ENCODE measurements around the gene SPTLC3.

SPTLC3 gene

DNA sequence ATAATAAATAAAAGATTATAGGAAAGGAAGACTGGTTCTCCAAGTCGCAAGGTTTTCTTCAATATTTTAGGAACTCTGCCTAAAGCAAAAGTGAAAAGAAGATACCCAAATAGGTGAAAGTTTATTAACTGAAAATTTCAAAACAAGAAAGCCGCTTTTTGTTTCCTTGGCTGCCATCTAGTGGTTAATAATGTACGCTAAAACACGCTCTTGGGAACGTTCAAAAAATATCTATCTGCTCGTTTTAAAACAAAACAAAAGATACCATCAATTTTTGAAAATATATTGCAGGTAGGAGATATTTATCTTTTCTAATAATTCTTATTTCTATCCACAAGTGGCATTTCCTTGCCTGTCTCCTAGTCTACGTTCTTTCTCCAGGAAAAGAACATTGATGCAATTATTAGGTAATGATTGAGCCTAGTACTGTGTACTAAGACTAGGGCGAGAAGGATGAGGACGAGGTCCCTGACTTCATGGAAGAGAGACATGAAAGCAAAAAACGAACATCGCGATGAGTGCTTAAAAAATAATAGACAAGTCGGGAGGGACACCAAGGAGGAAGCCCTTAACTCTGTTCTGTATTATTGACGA, 97.2 kb downstream of the SPTLC3 start:
- peak; percentile 10 for DNase-seq (ENCODE audit: extremely low read depth, low read depth)
- TF ChIP-seq, protein P1, sequence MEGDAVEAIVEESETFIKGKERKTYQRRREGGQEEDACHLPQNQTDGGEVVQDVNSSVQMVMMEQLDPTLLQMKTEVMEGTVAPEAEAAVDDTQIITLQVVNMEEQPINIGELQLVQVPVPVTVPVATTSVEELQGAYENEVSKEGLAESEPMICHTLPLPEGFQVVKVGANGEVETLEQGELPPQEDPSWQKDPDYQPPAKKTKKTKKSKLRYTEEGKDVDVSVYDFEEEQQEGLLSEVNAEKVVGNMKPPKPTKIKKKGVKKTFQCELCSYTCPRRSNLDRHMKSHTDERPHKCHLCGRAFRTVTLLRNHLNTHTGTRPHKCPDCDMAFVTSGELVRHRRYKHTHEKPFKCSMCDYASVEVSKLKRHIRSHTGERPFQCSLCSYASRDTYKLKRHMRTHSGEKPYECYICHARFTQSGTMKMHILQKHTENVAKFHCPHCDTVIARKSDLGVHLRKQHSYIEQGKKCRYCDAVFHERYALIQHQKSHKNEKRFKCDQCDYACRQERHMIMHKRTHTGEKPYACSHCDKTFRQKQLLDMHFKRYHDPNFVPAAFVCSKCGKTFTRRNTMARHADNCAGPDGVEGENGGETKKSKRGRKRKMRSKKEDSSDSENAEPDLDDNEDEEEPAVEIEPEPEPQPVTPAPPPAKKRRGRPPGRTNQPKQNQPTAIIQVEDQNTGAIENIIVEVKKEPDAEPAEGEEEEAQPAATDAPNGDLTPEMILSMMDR (IDR thresholded peaks at IDR 0.05; ENCODE audit: low read depth, low read length) = peak; percentile 66

DNA sequence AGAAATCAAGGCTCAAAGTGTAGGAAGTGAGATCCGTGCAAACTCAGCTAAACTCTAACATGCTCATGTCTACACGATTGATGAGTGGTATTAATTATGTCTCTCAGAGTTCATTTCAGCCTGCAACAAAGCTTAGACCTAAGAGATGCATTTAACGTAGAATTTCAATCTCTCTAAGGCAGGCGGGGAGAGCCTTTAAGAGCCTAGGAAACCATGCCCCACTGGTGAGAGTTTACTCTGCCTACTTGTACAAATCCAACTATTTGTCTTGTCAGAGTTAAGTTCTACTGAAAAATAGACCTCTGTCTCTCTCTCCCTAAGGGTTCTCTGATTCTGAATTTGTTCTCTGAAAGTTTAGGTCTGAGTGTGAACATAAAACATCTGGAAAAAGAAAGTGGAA, 100.9 kb downstream of the SPTLC3 start:
- DNase-seq (ENCODE audit: extremely low read depth, low read depth) = no peak
- TF ChIP-seq, protein P1 (IDR thresholded peaks at IDR 0.05; ENCODE audit: low read depth, low read length) = no peak

DNA sequence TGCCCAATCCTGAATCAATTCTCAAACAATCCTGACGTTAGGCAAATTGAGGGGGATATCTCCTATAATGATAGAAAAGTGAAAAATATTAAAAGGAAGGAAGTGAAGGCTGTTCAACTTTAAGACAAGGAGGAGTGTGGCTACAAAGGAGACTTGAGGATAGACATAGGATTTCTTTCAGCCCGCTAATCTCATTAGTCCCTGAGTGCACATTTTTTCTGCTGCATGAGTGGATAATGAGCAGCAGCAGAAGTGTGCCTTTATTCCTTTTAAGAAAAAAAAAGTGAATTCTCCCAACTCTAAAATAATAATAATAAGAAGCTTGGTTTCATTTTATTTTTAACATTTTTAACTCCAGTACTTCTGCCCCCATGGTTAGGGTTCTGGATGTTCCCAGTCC, 102.0 kb downstream of the SPTLC3 start:
- DNase-seq (ENCODE audit: extremely low read depth, low read depth) = no peak
- TF ChIP-seq, protein P1 (IDR thresholded peaks at IDR 0.05; ENCODE audit: low read depth, low read length) = no peak

DNA sequence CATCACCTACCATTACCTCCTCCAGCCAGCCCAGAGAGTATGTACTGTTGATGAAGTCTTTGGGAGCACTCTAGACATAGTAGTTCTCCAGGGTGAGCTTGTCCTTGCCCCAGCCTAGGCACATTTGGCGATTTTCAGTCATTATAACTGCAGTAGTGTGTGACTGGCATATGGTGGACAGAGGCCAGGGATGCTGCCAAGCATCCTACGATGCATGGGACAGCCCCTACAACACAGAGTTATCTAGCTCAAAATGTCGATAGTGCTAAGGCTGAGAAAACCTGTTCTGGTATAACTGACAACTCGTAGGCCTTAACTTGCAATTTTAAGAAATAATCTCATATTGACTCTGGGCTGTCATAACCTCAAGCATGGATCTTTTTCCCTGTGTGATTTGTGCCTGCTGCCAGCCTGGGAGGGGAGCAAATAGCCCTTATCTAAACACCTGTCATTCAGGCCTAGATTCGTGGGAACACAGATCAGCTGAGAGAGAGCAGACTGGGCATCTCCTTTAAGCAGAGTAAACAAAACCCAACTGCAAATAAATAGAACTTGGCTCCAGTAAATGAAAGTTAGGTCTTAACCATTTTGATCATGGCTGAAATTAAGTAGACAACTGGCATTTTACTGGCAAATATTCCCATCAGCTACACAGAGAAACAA, 102.6 kb downstream of the SPTLC3 start:
- TF ChIP-seq, protein P1 (IDR thresholded peaks at IDR 0.05; ENCODE audit: low read depth, low read length) = no peak
- no peak for DNase-seq (ENCODE audit: extremely low read depth, low read depth)

DNA sequence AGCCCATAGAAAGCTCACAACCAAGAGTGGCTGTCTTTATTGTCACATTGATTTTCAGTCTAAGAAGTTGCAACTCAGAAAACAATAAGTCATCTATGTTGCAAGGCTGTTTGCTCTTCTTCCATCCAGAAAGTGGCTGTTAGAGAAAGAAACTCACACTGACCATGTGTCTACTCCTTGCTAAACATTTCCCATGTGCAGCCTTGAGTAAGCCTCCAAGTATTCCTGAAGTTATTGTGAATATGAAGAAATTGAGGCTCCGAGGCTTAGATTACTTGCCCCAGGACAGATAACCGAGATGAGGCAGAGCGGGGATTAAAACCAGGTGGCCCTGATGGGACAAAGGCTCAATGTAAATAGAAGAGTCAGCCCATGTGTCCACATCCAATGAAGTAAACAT, 105.0 kb downstream of the SPTLC3 start:
- peak; percentile 11 for DNase-seq (ENCODE audit: extremely low read depth, low read depth)
- TF ChIP-seq, protein P1 (IDR thresholded peaks at IDR 0.05; ENCODE audit: low read depth, low read length) = no peak

DNA sequence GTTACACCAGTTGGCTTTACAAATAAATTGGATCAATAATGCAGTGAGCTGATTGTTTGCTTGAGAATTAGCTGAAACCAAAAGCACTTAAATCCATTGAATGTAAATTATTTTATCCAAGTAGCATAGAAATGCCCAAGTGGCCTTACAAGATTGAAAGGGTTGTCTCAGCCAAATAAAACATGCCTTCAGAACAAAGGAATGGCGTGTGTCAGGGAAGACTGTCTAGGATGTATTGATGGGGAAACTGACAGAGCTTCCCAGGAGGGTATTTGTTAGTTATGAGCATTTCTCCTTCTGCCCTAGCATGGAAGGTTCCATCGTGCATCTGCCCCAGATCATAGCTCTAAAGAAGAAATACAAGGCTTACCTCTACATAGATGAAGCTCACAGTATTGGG, 108.4 kb downstream of the SPTLC3 start:
- TF ChIP-seq, protein P1 (IDR thresholded peaks at IDR 0.05; ENCODE audit: low read depth, low read length) = no peak
- no peak for DNase-seq (ENCODE audit: extremely low read depth, low read depth)

DNA sequence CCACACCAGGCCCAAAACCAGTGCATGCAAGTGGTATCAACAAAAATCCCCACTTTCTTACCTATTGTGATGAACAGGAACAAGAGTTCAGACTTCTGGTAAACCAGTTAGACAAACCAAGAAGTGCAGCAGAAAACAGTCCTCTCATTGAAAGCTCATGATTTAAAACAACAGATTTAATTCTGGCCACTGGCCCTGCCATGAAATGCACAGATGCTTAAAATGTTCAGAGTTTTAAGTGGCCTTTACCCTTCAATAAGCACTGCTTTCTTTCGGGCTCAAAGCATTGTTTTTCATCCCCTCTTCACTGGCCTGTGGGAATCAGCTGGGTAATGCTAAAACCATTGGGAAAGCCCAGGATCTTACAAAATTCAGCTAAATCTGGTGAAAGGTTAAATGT, 109.9 kb downstream of the SPTLC3 start:
- TF ChIP-seq, protein P1 (IDR thresholded peaks at IDR 0.05; ENCODE audit: low read depth, low read length) = no peak
- DNase-seq (ENCODE audit: extremely low read depth, low read depth) = no peak

Data from AG09319 (cell line).